Measurements from ENCODE around the gene ITGB2.

The ITGB2 gene

GRCh38 chr21:44911068-44911383 lies 9.7 kb downstream of the ITGB2 start:
- H3K4me3 ChIP-seq (ENCODE audit: low read depth, low read length) = no peak overlapping the region
- DNase-seq (ENCODE audit: low read depth) = no peak
- no peak for TF ChIP-seq CTCF (IDR thresholded peaks at IDR 0.05; ENCODE audit: low read depth, low read length, missing control alignments)

GRCh38 chr21:44910229-44911067 lies 10.3 kb downstream of the ITGB2 start:
- no peak for TF ChIP-seq CTCF (IDR thresholded peaks at IDR 0.05; ENCODE audit: low read depth, low read length, missing control alignments)
- H3K4me3 ChIP-seq (ENCODE audit: low read depth, low read length) = no peak overlapping the region
- DNase-seq (ENCODE audit: low read depth) = no peak

- H3K4me3 ChIP-seq (ENCODE audit: low read depth, low read length) = no peak overlapping the region
- no peak for TF ChIP-seq CTCF (IDR thresholded peaks at IDR 0.05; ENCODE audit: low read depth, low read length, missing control alignments)
- no peak for DNase-seq (ENCODE audit: low read depth)
These were observed 11.0 kb downstream of the ITGB2 start for GRCh38 chr21:44909719-44910118.

- TF ChIP-seq CTCF (IDR thresholded peaks at IDR 0.05; ENCODE audit: low read depth, low read length, missing control alignments) = no peak
- H3K4me3 ChIP-seq (ENCODE audit: low read depth, low read length) = no peak overlapping the region
- no peak for DNase-seq (ENCODE audit: low read depth)
These were observed 11.8 kb downstream of the ITGB2 start for GRCh38 chr21:44908908-44909307.

- DNase-seq (ENCODE audit: low read depth) = no peak
- H3K4me3 ChIP-seq (ENCODE audit: low read depth, low read length) = no peak overlapping the region
- no peak for TF ChIP-seq CTCF (IDR thresholded peaks at IDR 0.05; ENCODE audit: low read depth, low read length, missing control alignments)
These were observed 12.5 kb downstream of the ITGB2 start for GRCh38 chr21:44907966-44908895.

GRCh38 chr21:44907225-44907965 lies 13.3 kb downstream of the ITGB2 start:
- no peak overlapping the region for H3K4me3 ChIP-seq (ENCODE audit: low read depth, low read length)
- TF ChIP-seq CTCF (IDR thresholded peaks at IDR 0.05; ENCODE audit: low read depth, low read length, missing control alignments) = no peak
- no peak for DNase-seq (ENCODE audit: low read depth)

All from GM12864 (cell line).